SK-N-SH (cell line): ENCODE data around the gene ACSF3. TPM values are rescaled to one million over a fixed set of nuclear protein-coding genes. Genes with fewer than 3 reads are reported as not detected.

Source experiments
- CTCF ChIA-PET: fragments of 300-600, 350-600 bp; formaldehyde crosslinking; extraction: SDS; loops from one replicate; lab custom pipeline; 2021; lab: Yijun Ruan, JAX
- POLR2A ChIA-PET: fragments of 350-600 bp; sonication (Branson Sonifier 250); formaldehyde crosslinking; extraction: SDS; loops from one replicate; lab custom pipeline; 2020; ENCODE audit warnings: antibody characterized with exemption, inconsistent platforms; lab: Yijun Ruan, JAX
- DNase-seq: peaks from one replicate; pipeline ENCODE4 v3.0.0; 2012
- H2AFZ ChIP-seq: fragments of 200-600 bp; sonication (generic); 2 replicates; pipeline ENCODE4 v1.8.1; 2016; ENCODE audit warnings: antibody characterized with exemption, mild to moderate bottlenecking, low read depth
- H3F3A ChIP-seq: fragments of 200-600 bp; sonication (generic); replicated peaks from 2 replicates; pipeline ENCODE3; 2016; ENCODE audit warnings: antibody characterized with exemption, mild to moderate bottlenecking; ENCODE audit not compliant: insufficient read depth
- H3K27ac ChIP-seq, 2 experiments: fragments of 200-500 bp in 1 of 2; fragments of 200-600 bp in 1 of 2; sonication (Bioruptor generic) in 1 of 2; sonication (generic), shearing (Covaris generic) in 1 of 2; 2 replicates each; pipeline versions ENCODE4 v1.5.1 to v1.6.1; 2014 to 2016; ENCODE audit warnings: low read depth in 2 of 2, inconsistent platforms in 1 of 2, low read length in 1 of 2, mild to moderate bottlenecking in 1 of 2, mixed read lengths in 1 of 2
- H3K27me3 ChIP-seq: fragments of 200-600 bp; sonication (generic), shearing (Covaris generic); 2 replicates; pipeline ENCODE4 v1.6.1; 2016; ENCODE audit warnings: mixed run types; ENCODE audit not compliant: insufficient read depth
- H3K36me3 ChIP-seq, 2 experiments: fragments of 200-500 bp in 1 of 2; fragments of 200-600 bp in 1 of 2; sonication (Bioruptor generic) in 1 of 2; sonication (generic) in 1 of 2; replicated peaks in 1 of 2; 2 replicates each; pipeline versions ENCODE3 to v1.5.1; 2014 to 2016; ENCODE audit warnings: low read length in 1 of 2, mild to moderate bottlenecking in 1 of 2; ENCODE audit not compliant: insufficient read depth in 2 of 2, control insufficient read depth in 1 of 2
- H3K4me1 ChIP-seq, 2 experiments: fragments of 200-500 bp in 1 of 2; fragments of 200-600 bp in 1 of 2; sonication (Bioruptor generic) in 1 of 2; sonication (generic), shearing (Covaris generic) in 1 of 2; 2 replicates each; pipeline versions ENCODE4 v1.5.1 to v1.6.1; 2014 to 2016; ENCODE audit warnings: low read depth in 1 of 2, low read length in 1 of 2, mixed run types in 1 of 2; ENCODE audit not compliant: insufficient read depth in 2 of 2, control insufficient read depth in 1 of 2
- H3K4me2 ChIP-seq: fragments of 200-600 bp; sonication (generic), shearing (Covaris generic); 2 replicates; pipeline ENCODE4 v1.6.1; 2017; ENCODE audit warnings: mixed run types
- H3K4me3 ChIP-seq, 2 experiments: fragments of 200-500 bp in 1 of 2; fragments of 200-600 bp in 1 of 2; sonication (Bioruptor generic) in 1 of 2; sonication (generic), shearing (Covaris generic) in 1 of 2; 2 replicates each; pipeline versions ENCODE4 v1.5.1 to v1.8.1; 2014 to 2016; ENCODE audit warnings: low read depth in 2 of 2, inconsistent platforms in 1 of 2, low read length in 1 of 2, mild to moderate bottlenecking in 1 of 2, mixed read lengths in 1 of 2, moderate library complexity in 1 of 2
- H3K79me2 ChIP-seq: fragments of 200-600 bp; sonication (generic); 2 replicates; pipeline ENCODE4 v1.8.1; 2017; ENCODE audit warnings: mild to moderate bottlenecking; ENCODE audit not compliant: insufficient read depth
- H3K9ac ChIP-seq: fragments of 200-600 bp; sonication (generic); 2 replicates; pipeline ENCODE4 v1.6.1; 2017; ENCODE audit warnings: mixed run types
- H3K9me2 ChIP-seq: fragments of 200-600 bp; sonication (generic); 2 replicates; pipeline ENCODE4 v1.6.1; 2017; ENCODE audit warnings: mixed run types
- H3K9me3 ChIP-seq: fragments of 200-600 bp; sonication (generic); 2 replicates; pipeline ENCODE4 v1.6.1; 2017; ENCODE audit warnings: mixed run types, mild to moderate bottlenecking, moderate library complexity
- H4K20me1 ChIP-seq: fragments of 200-600 bp; sonication (generic); 2 replicates; pipeline ENCODE4 v1.6.1; 2017; ENCODE audit warnings: mild to moderate bottlenecking, mixed run types; ENCODE audit not compliant: insufficient read depth
- CHD2 ChIP-seq: fragments of 150-350 bp; IDR thresholded peaks from 2 replicates; pipeline ENCODE4 v1.6.1; 2018; ENCODE audit warnings: low read length; ENCODE audit not compliant: partially characterized antibody
- IRF3 ChIP-seq: fragments of 150-350 bp; IDR thresholded peaks from 2 replicates; pipeline ENCODE4 v1.6.1; 2016; ENCODE audit warnings: mild to moderate bottlenecking, low read depth, low read length
- MXI1 ChIP-seq: IDR thresholded peaks from 2 replicates; pipeline ENCODE4 v1.6.1; 2012; ENCODE audit warnings: mild to moderate bottlenecking, low read depth, low read length, improper control_type of control experiment
- NFIC ChIP-seq: IDR thresholded peaks from 2 replicates; pipeline ENCODE4 v1.4.0; 2012; ENCODE audit warnings: borderline replicate concordance
- NRF1 ChIP-seq: IDR thresholded peaks from 2 replicates; pipeline ENCODE4 v1.6.1; 2012; ENCODE audit warnings: low read depth, mild to moderate bottlenecking, low read length
- POLR2AphosphoS5 ChIP-seq: IDR thresholded peaks from 2 replicates; pipeline ENCODE4 v1.6.1; 2012; ENCODE audit warnings: low read depth, low read length
- RFX5 ChIP-seq: IDR thresholded peaks from 2 replicates; pipeline ENCODE4 v1.6.1; 2012; ENCODE audit warnings: mild to moderate bottlenecking, improper control_type of control experiment, low read length
- TAF1 ChIP-seq: IDR thresholded peaks from 2 replicates; pipeline ENCODE4 v1.6.1; 2012; ENCODE audit warnings: low read depth, mild to moderate bottlenecking, low read length, moderate library complexity, borderline replicate concordance
- TCF12 ChIP-seq: IDR thresholded peaks from 2 replicates; pipeline ENCODE4 v1.4.0; 2012
- TEAD4 ChIP-seq: IDR thresholded peaks from 2 replicates; pipeline ENCODE4 v1.4.0; 2012; ENCODE audit warnings: mild to moderate bottlenecking, borderline replicate concordance; ENCODE audit not compliant: insufficient read depth
- USF2 ChIP-seq: fragments of 150-350 bp; IDR thresholded peaks from 2 replicates; pipeline ENCODE4 v1.6.1; 2017; ENCODE audit warnings: antibody characterized with exemption, low read length, low read depth, borderline replicate concordance
- YY1 ChIP-seq: IDR thresholded peaks from 2 replicates; pipeline ENCODE4 v1.4.0; 2012; ENCODE audit warnings: low read depth, mild to moderate bottlenecking
- WGBS: methylation state at CpG from one replicate; pipeline ENCODE4 v1.1.6; 2017; ENCODE audit warnings: low lambda C conversion rate; 5-methylcytosine and 5-hydroxymethylcytosine counted together
- polyA plus RNA-seq, 3 experiments: library from polyadenylated mRNA; depleted of rRNA; stranded (reverse); fragments of >200 nt; gene quantifications; 2 replicates each; pipeline ENCODE4 v1.2.3, GENCODE V29; 2012

ACSF3 gene
- polyA plus RNA-seq, 1 of the 3 experiments (the other 2 are of a cell fraction) = 18.8 TPM

- no peak for TF ChIP-seq IRF3
- no peak for TF ChIP-seq CHD2
- no peak for TF ChIP-seq USF2
These were observed 38.1 kb downstream of the ACSF3 start (continued) for GRCh38 chr16:89131783-89132182.

- Histone ChIP-seq H3K9me2 (no peaks in the 10 kb centered on the region), H4K20me1 (no peaks in the 10 kb centered on the region), H3K27me3 (no peaks in the 10 kb centered on the region), H3K4me2 (no peak overlapping the region), H3K79me2 (0 out of 2 replicates have a peak, but pooled peaks cover 5% of the 10 kb centered on the region), H3K4me1 (no peaks in the 10 kb centered on the region; a peak in 1 of 4 replicates), H3K27ac (no peak overlapping the region), H3K36me3 (peaks cover 21 to 35% of the 10 kb centered on the region in 2 experiments), H3K9ac (no peak overlapping the region), H2AFZ (no peak overlapping the region), H3K4me3 (no peak overlapping the region), H3F3A (no peaks in the 10 kb centered on the region), H3K9me3 (no peaks in the 10 kb centered on the region)
- TF ChIP-seq MXI1 = no peak
- TF ChIP-seq NRF1 = no peak
- TF ChIP-seq TCF12 = no peak
- no peak for TF ChIP-seq POLR2AphosphoS5
- no peak for TF ChIP-seq TAF1
- no peak for TF ChIP-seq CHD2
- CTCF ChIA-PET = interaction anchor here (0.6 to 1.5 kb wide), 3 partner anchors 22 to 395 kb away, joined by 3 to 4 read pairs (median 3); no protein-coding TSS in a partner anchor
- no peak for DNase-seq
- POLR2A ChIA-PET = interaction anchor here (0.7 kb wide), 1 partner anchor 415 kb away, joined by 3 read pairs; no protein-coding TSS in a partner anchor
- WGBS = 94% methylated on average over 13 of the region's 22 CpGs
These were observed 38.7 kb downstream of the ACSF3 start for GRCh38 chr16:89132194-89133005.

- Histone ChIP-seq H3K9me3 (no peaks in the 10 kb centered on the region), H3K27ac (no peak overlapping the region), H3K27me3 (no peaks in the 10 kb centered on the region), H3K79me2 (0 out of 2 replicates have a peak, but pooled peaks cover 5% of the 10 kb centered on the region), H4K20me1 (no peaks in the 10 kb centered on the region), H2AFZ (no peak overlapping the region), H3K36me3 (peaks cover 21 to 31% of the 10 kb centered on the region in 2 experiments), H3K4me2 (no peak overlapping the region), H3K9me2 (no peaks in the 10 kb centered on the region), H3K4me3 (no peak overlapping the region), H3K4me1 (no peaks in the 10 kb centered on the region; a peak in 1 of 4 replicates), H3K9ac (no peak overlapping the region), H3F3A (no peaks in the 10 kb centered on the region)
- no peak for DNase-seq
- WGBS = 98% methylated on average over 19 of the region's 25 CpGs
- ChIA-PET CTCF (interaction anchor here (1.0 to 1.5 kb wide), 2 partner anchors 396 to 397 kb away, joined by 3 to 4 read pairs; no protein-coding TSS in a partner anchor), POLR2A (no interaction called here)
- no peak for TF ChIP-seq RFX5
- TF ChIP-seq NFIC = no peak
- no peak for TF ChIP-seq YY1
- no peak for TF ChIP-seq TEAD4
These were observed 39.9 kb downstream of the ACSF3 start for GRCh38 chr16:89133457-89134127.
